B cell (primary cell): ENCODE results near the gene TXN. TPM values are rescaled to one million over a fixed set of nuclear protein-coding genes. Genes with fewer than 3 reads are reported as not detected.

Source experiments
- ATAC-seq: fragments of 200-7000 bp; cut with Tn5 transposase; one replicate; pipeline ENCODE4 v1.10.0; 2021; ENCODE audit warnings: low read depth, mild to moderate bottlenecking, moderate number of reproducible peaks, moderate library complexity
- CTCF ChIA-PET: fragments of 350-600 bp; sonication (Branson Sonifier 250); formaldehyde crosslinking; loops from one replicate; lab custom pipeline; 2021; ENCODE audit warnings: antibody characterized with exemption, inconsistent platforms; lab: Charles Lee
- POLR2A ChIA-PET: fragments of 350-600 bp; sonication (Branson Sonifier 250); formaldehyde crosslinking; loops from one replicate; lab custom pipeline; 2021; ENCODE audit warnings: antibody characterized with exemption; lab: Charles Lee
- DNase-seq: peaks from one replicate; pipeline ENCODE4 v3.0.0; 2013
- H2AFZ ChIP-seq: 2 replicates; pipeline ENCODE4 v1.6.1; 2012; ENCODE audit warnings: mild to moderate bottlenecking, low read depth, low read length; ENCODE audit not compliant: insufficient read depth, poor library complexity, severe bottlenecking
- H3K27ac ChIP-seq, 2 donors: 1 replicate in 1 of 2; 2 replicates in 1 of 2; pipeline ENCODE4 v1.5.1; 2012 to 2013; ENCODE audit warnings: low read length in 2 of 2, mild to moderate bottlenecking in 2 of 2, moderate library complexity in 1 of 2
- H3K27me3 ChIP-seq, 4 experiments: fragments of 200-600 bp in 1 of 4; sonication (generic) in 1 of 4; replicated peaks in 1 of 4; 1 replicate in 2 of 4; 2 replicates in 2 of 4; pipeline versions ENCODE4 v1.6.1 to v1.7.0; 2013 to 2016; ENCODE audit warnings: low read length in 3 of 4, mild to moderate bottlenecking in 2 of 4, mixed read lengths in 1 of 4, moderate library complexity in 1 of 4; ENCODE audit not compliant: insufficient read depth in 4 of 4, control insufficient read depth in 3 of 4; ENCODE audit errors: control extremely low read depth in 1 of 4
- H3K36me3 ChIP-seq, 2 experiments: replicated peaks in 1 of 2; 1 replicate in 1 of 2; 2 replicates in 1 of 2; pipeline versions ENCODE4 v1.6.1 to v1.7.1; 2013; ENCODE audit warnings: low read length in 1 of 2; ENCODE audit not compliant: insufficient read depth in 2 of 2, control insufficient read depth in 1 of 2; ENCODE audit errors: control extremely low read depth in 1 of 2, extremely low read depth in 1 of 2
- H3K4me1 ChIP-seq, 2 donors: fragments of 200-600 bp in 1 of 2; sonication (generic) in 1 of 2; 1 replicate in 1 of 2; 2 replicates in 1 of 2; pipeline versions ENCODE4 v1.5.1 to v1.6.1; 2013 to 2017; ENCODE audit warnings: low read length in 2 of 2; ENCODE audit not compliant: control insufficient read depth in 2 of 2, insufficient read depth in 2 of 2
- H3K4me2 ChIP-seq: replicated peaks from 2 replicates; pipeline ENCODE3; 2012; ENCODE audit warnings: mild to moderate bottlenecking, low read depth, low read length; ENCODE audit not compliant: poor library complexity, severe bottlenecking
- H3K4me3 ChIP-seq, 5 experiments: fragments of 200-600 bp in 1 of 5; sonication (generic) in 1 of 5; 1 replicate in 3 of 5; 2 replicates in 2 of 5; pipeline versions ENCODE4 v1.5.1 to v1.7.0; 2011 to 2016; ENCODE audit warnings: low read length in 4 of 5, mild to moderate bottlenecking in 4 of 5, low read depth in 2 of 5, control low read depth in 1 of 5, moderate library complexity in 1 of 5; ENCODE audit not compliant: insufficient read depth in 1 of 5; ENCODE audit errors: control extremely low read depth in 1 of 5, extremely low read depth in 1 of 5
- H3K79me2 ChIP-seq: fragments of 200-600 bp; sonication (generic); one replicate; pipeline ENCODE4 v1.6.0; 2016; ENCODE audit warnings: low read length; ENCODE audit not compliant: control insufficient read depth, insufficient read depth
- H3K9ac ChIP-seq: fragments of 200-600 bp; sonication (generic); 2 replicates; pipeline ENCODE4 v1.6.1; 2017; ENCODE audit warnings: mild to moderate bottlenecking, low read length, moderate library complexity
- H3K9me3 ChIP-seq, 3 donors: one replicate each; pipeline versions ENCODE4 v1.6.1 to v1.7.1; 2013; ENCODE audit warnings: low read length in 2 of 3; ENCODE audit not compliant: control insufficient read depth in 2 of 3, insufficient read depth in 1 of 3; ENCODE audit errors: control extremely low read depth in 1 of 3
- H4K20me1 ChIP-seq: 2 replicates; pipeline ENCODE4 v1.6.0; 2012; ENCODE audit warnings: mild to moderate bottlenecking, low read length; ENCODE audit not compliant: insufficient read depth, control insufficient read depth, poor library complexity, severe bottlenecking
- H3K27ac Mint-ChIP-seq: one replicate; pipeline ENCODE4 v1.8.0; 2021; ENCODE audit warnings: mixed read lengths
- H3K27me3 Mint-ChIP-seq: one replicate; pipeline ENCODE4 v1.8.0; 2021; ENCODE audit warnings: mixed read lengths
- H3K4me1 Mint-ChIP-seq: one replicate; pipeline ENCODE4 v1.8.0; 2021; ENCODE audit warnings: mixed read lengths
- H3K4me3 Mint-ChIP-seq: one replicate; pipeline ENCODE4 v1.8.0; 2021; ENCODE audit warnings: mixed read lengths
- H3K9me3 Mint-ChIP-seq: one replicate; pipeline ENCODE4 v1.8.0; 2022; ENCODE audit warnings: mixed read lengths; ENCODE audit not compliant: insufficient read depth
- CTCF ChIP-seq: fragments of 200-600 bp; IDR thresholded peaks from one replicate; pipeline ENCODE4 v1.8.0; 2022; ENCODE audit warnings: antibody characterized with exemption, mild to moderate bottlenecking
- EZH2 ChIP-seq: IDR thresholded peaks from 2 replicates; pipeline ENCODE4 v1.6.1; 2012; ENCODE audit warnings: borderline replicate concordance, low read depth, mild to moderate bottlenecking, moderate library complexity, low read length; ENCODE audit not compliant: insufficient read depth, poor library complexity, severe bottlenecking
- WGBS: methylation state at CpG from one replicate; pipeline ENCODE4 v1.1.5; 2013; ENCODE audit warnings: missing lambda C conversion rate; ENCODE audit not compliant: insufficient coverage; 5-methylcytosine and 5-hydroxymethylcytosine counted together
- intact Hi-C: fragments of 100-400 bp; cut with micrococcal nuclease; formaldehyde crosslinking; loops from one replicate; pipeline ENCODE4 v1.10.0; 2022
- polyA plus RNA-seq: library from polyadenylated mRNA; depleted of rRNA; stranded (reverse); fragments of >200 nt; gene quantifications from 2 replicates; pipeline ENCODE4 v1.2.3, GENCODE V29; 2012
- total RNA-seq, 2 donors: library from RNA; stranded (reverse); fragments of 120-200 nt in 1 of 2; gene quantifications; 1 replicate in 1 of 2; 2 replicates in 1 of 2; pipeline versions ENCODE4 v1.2.3 to v1.2.4, GENCODE V29; 2013 to 2022

The TXN gene
- total and polyA plus RNA-seq, 2 donors (not counting 1 experiment from before 2014, with no cell fraction given): 20.2 to 29.0 TPM

DNA sequence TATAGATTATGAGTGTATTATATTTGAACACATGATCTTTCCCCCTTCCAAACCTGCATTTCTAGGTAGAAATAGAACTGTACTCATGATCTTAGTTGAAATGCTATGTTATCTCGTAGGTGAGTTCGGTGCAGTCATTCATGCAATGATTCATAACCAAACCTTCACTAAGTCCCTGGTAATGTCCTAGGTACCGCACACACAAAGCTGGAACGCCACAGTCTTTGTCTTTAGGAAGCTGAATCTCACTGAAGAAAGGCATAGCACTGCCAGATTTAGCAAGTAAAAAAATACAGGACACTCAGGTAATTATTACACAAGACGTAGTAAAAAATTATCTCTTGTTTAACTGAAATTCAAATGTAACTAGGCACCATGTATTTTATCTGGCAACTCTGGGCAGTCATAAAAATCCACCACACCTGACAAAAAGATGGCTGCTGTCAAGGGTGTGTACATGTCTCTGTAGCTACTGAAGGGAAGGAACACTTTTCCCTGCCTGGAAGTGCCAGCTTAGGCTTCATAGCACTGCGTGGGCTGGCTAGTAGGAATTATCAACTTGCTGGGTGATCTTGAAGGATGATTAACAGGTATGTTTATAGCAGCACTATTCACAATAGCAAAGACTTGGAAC is 28.0 kb upstream of the TXN start:
- CTCF ChIA-PET: interaction anchor here (0.6 kb wide), 1 partner anchor 32 kb away, joined by 3 read pairs; no protein-coding TSS in a partner anchor
- ATAC-seq: no peak

More for the DNA sequence above, 28.0 kb upstream of the TXN start:
- no peak overlapping the region for H3K9ac ChIP-seq
- no peaks in the 10 kb centered on the region for H3K27me3 ChIP-seq
- no peaks in the 10 kb centered on the region for H4K20me1 ChIP-seq
- no peaks in the 10 kb centered on the region for H3K79me2 ChIP-seq
- H3K36me3 ChIP-seq: no peaks in the 10 kb centered on the region
- Mint-ChIP-seq H3K4me1 (no peaks in the 10 kb centered on the region), H3K27me3 (peaks cover 8% of the 10 kb centered on the region), H3K27ac (no peak overlapping the region), H3K9me3 (no peaks in the 10 kb centered on the region), H3K4me3 (no peak overlapping the region)
- POLR2A ChIA-PET: no interaction called here
- H3K27ac ChIP-seq: no peak overlapping the region
- H3K4me3 ChIP-seq: no peak overlapping the region
- H2AFZ ChIP-seq: no peak overlapping the region
- no CpG with 5 or more reads among the region's 6 CpGs for WGBS
- no peak overlapping the region for H3K4me2 ChIP-seq
- H3K4me1 ChIP-seq: no peaks in the 10 kb centered on the region
- intact Hi-C loops: no loop called here
- TF ChIP-seq EZH2 (no peak), CTCF (no peak)
- H3K9me3 ChIP-seq: no peaks in the 10 kb centered on the region
- no peak for DNase-seq
